Stimulated activated CD4-positive, alpha-beta T cell treated with anti-CD3 and anti-CD28 coated beads, Interleukin-2, amount 100 ng/mL, for 48 hours (primary cell): Measurements from ENCODE around the gene ING3.
"Not testable (repeated sequence)": the region's sequence is repeated elsewhere in the genome, so short reads cannot be mapped to it uniquely, and the experiment has no call there.

Experiments used
- DNase-seq, 2 donors: peaks; one replicate each; pipeline ENCODE4 v3.0.0-alpha.2; 2020

The ING3 gene

GRCh38 chr7:121005058-121005457 lies 54.5 kb downstream of the ING3 start:
- not testable (repeated sequence) for DNase-seq

GRCh38 chr7:121005996-121006584 lies 55.5 kb downstream of the ING3 start:
- DNase-seq, result no peak

GRCh38 chr7:121006711-121007315 lies 56.2 kb downstream of the ING3 start:
- no peak for DNase-seq

GRCh38 chr7:121008816-121009215 lies 58.2 kb downstream of the ING3 start:
- no peak for DNase-seq

- no peak for DNase-seq
Observed at GRCh38 chr7:121011401-121011800, 60.8 kb downstream of the ING3 start.

- no peak for DNase-seq
Observed at GRCh38 chr7:121012170-121012874, 61.7 kb downstream of the ING3 start.

GRCh38 chr7:121012919-121013318 lies 62.3 kb downstream of the ING3 start:
- no peak for DNase-seq

GRCh38 chr7:121015560-121015959 lies 65.0 kb downstream of the ING3 start:
- no peak for DNase-seq

- DNase-seq, result no peak
Observed at GRCh38 chr7:121016966-121017365, 66.4 kb downstream of the ING3 start.

- DNase-seq, result no peak
Observed at GRCh38 chr7:121017586-121017985, 67.0 kb downstream of the ING3 start.

- DNase-seq, result no peak
Observed at GRCh38 chr7:121019018-121019417, 68.4 kb downstream of the ING3 start.

- no peak for DNase-seq
Observed at GRCh38 chr7:121020249-121020988, 69.8 kb downstream of the ING3 start.

GRCh38 chr7:121020989-121021969 lies 70.7 kb downstream of the ING3 start:
- DNase-seq, result no peak

- no peak for DNase-seq
Observed at GRCh38 chr7:121023194-121023593, 72.6 kb downstream of the ING3 start.

- DNase-seq, result no peak
Observed at GRCh38 chr7:121023683-121024511, 73.3 kb downstream of the ING3 start.

GRCh38 chr7:121024611-121025010 lies 74.0 kb downstream of the ING3 start:
- DNase-seq, result no peak

GRCh38 chr7:121026159-121026558 lies 75.6 kb downstream of the ING3 start:
- no peak for DNase-seq

- DNase-seq, result no peak
Observed at GRCh38 chr7:121026577-121027111, 76.1 kb downstream of the ING3 start.
